NB4 (cell line): ENCODE results near the gene ST3GAL5.

Experiments used
- DNase-seq: peaks from one replicate; pipeline ENCODE4 v3.0.0; 2010; ENCODE audit warnings: low read depth
- H3K4me3 ChIP-seq: one replicate; pipeline ENCODE4 v1.5.1; 2011; ENCODE audit warnings: mild to moderate bottlenecking, low read depth, low read length, moderate library complexity
- CTCF ChIP-seq: IDR thresholded peaks from one replicate; pipeline ENCODE4 v1.5.1; 2012; ENCODE audit warnings: low read depth, low read length
- MAX ChIP-seq: IDR thresholded peaks from 2 replicates; pipeline ENCODE4 v1.6.1; 2011; ENCODE audit warnings: low read depth, low read length
- MYC ChIP-seq: IDR thresholded peaks from 2 replicates; pipeline ENCODE4 v1.6.1; 2011; ENCODE audit warnings: low read depth, low read length
- POLR2A ChIP-seq: IDR thresholded peaks from 2 replicates; pipeline ENCODE4 v1.6.1; 2011; ENCODE audit warnings: mild to moderate bottlenecking; ENCODE audit not compliant: insufficient read length; ENCODE audit errors: extremely low read depth

Gene ST3GAL5

GRCh38 chr2:85926526-85926925 is 37.7 kb upstream of the ST3GAL5 start:
- H3K4me3 ChIP-seq: no peak overlapping the region
- no peak for TF ChIP-seq MYC
- no peak for TF ChIP-seq MAX
- TF ChIP-seq CTCF: no peak
- no peak for TF ChIP-seq POLR2A
- DNase-seq: no peak

GRCh38 chr2:85925216-85925671 is 36.5 kb upstream of the ST3GAL5 start:
- no peak for DNase-seq
- H3K4me3 ChIP-seq: no peak overlapping the region
- TF ChIP-seq MAX (no peak), POLR2A (no peak), CTCF (no peak)

- no peak for DNase-seq
- no peak overlapping the region for H3K4me3 ChIP-seq
- TF ChIP-seq CTCF: no peak
Measured at GRCh38 chr2:85924522-85924921, 35.7 kb upstream of the ST3GAL5 start.

GRCh38 chr2:85922199-85922598 is 33.4 kb upstream of the ST3GAL5 start:
- H3K4me3 ChIP-seq: no peak overlapping the region
- TF ChIP-seq CTCF (no peak), MAX (no peak), POLR2A (no peak), MYC (no peak)
- no peak for DNase-seq

GRCh38 chr2:85921659-85922058 is 32.9 kb upstream of the ST3GAL5 start:
- H3K4me3 ChIP-seq: no peak overlapping the region
- TF ChIP-seq MAX: no peak
- no peak for TF ChIP-seq POLR2A
- no peak for TF ChIP-seq MYC
- no peak for DNase-seq

GRCh38 chr2:85920810-85921545 is 32.2 kb upstream of the ST3GAL5 start:
- no peak overlapping the region for H3K4me3 ChIP-seq
- no peak for DNase-seq
- TF ChIP-seq MAX (no peak), MYC (no peak), POLR2A (no peak), CTCF (no peak)
